ENCODE data around the gene PTPRG. TPM values are rescaled to one million over a fixed set of nuclear protein-coding genes. Genes with fewer than 3 reads are reported as not detected.

Gene PTPRG
- total and polyA plus RNA-seq, 2 donors (not counting 3 experiments of a cell fraction or from before 2014, with no cell fraction given), result 8.9 to 39.1 TPM

GRCh38 chr3:61828880-61829721 is 267.7 kb downstream of the PTPRG start:
- POLR2A ChIA-PET, result no interaction called here

More at GRCh38 chr3:61828880-61829721, 267.7 kb downstream of the PTPRG start:
- H3K9ac ChIP-seq (replicated peaks; ENCODE audit: extremely low read depth, insufficient read depth, low read length), result no peak overlapping the region
- no peak overlapping the region for H3K27ac ChIP-seq (ENCODE audit: insufficient read depth, low read depth, low read length)
- FAIRE-seq (peak; percentile 76), DNase-seq (ENCODE audit: low read depth, low spot score) (no peak)
- BruUV-seq (replicated peaks), result no TSS peak
- no peaks in the 10 kb centered on the region for H3K9me3 ChIP-seq (replicated peaks; ENCODE audit: control insufficient read depth, insufficient read depth, low read length)
- H3K9me1 ChIP-seq (replicated peaks; ENCODE audit: control insufficient read depth, extremely low read depth, insufficient read depth, low read length), result no peaks in the 10 kb centered on the region
- H3K79me2 ChIP-seq (ENCODE audit: control insufficient read depth, insufficient read depth, low read length), result peaks cover 3% of the 10 kb centered on the region
- intact Hi-C loops (cut with micrococcal nuclease) (no loop called here), dilution Hi-C loops (cut with MboI; ENCODE audit: extremely low pct_ligation_motif_present, low sequenced_read_pairs) (no loop called here)
- no peak overlapping the region for H3K4me3 ChIP-seq (replicated peaks in 1 of 3; ENCODE audit: insufficient read depth in 1 of 3, low read depth in 1 of 3, low read length in 3 of 3)
- H2AFZ ChIP-seq (ENCODE audit: low read depth, low read length), result no peak overlapping the region
- TF ChIP-seq FOS (IDR thresholded peaks at IDR 0.05; ENCODE audit: borderline replicate concordance, insufficient read depth, low read length) (no peak), JUN (IDR thresholded peaks at IDR 0.05; ENCODE audit: borderline replicate concordance, insufficient read depth, insufficient read length, low read depth) (no peak), MYC (IDR thresholded peaks at IDR 0.05; ENCODE audit: low read depth, low read length) (no peak), POLR2AphosphoS5 (IDR thresholded peaks at IDR 0.05; ENCODE audit: insufficient read depth, low read depth, low read length) (no peak), EZH2 (IDR thresholded peaks at IDR 0.05; ENCODE audit: borderline replicate concordance, low read depth, low read length, severe bottlenecking) (no peak), GATA2 (IDR thresholded peaks at IDR 0.05; ENCODE audit: insufficient read depth, insufficient read length, low read depth, low read length) (no peak), POLR2A (IDR thresholded peaks at IDR 0.05; ENCODE audit: low read depth, low read length) (no peak)
- TF ChIP-seq, protein P1, sequence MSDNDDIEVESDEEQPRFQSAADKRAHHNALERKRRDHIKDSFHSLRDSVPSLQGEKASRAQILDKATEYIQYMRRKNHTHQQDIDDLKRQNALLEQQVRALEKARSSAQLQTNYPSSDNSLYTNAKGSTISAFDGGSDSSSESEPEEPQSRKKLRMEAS (IDR thresholded peaks at IDR 0.05; ENCODE audit: insufficient read depth, insufficient read length), result no peak
- TF ChIP-seq, protein P2, sequence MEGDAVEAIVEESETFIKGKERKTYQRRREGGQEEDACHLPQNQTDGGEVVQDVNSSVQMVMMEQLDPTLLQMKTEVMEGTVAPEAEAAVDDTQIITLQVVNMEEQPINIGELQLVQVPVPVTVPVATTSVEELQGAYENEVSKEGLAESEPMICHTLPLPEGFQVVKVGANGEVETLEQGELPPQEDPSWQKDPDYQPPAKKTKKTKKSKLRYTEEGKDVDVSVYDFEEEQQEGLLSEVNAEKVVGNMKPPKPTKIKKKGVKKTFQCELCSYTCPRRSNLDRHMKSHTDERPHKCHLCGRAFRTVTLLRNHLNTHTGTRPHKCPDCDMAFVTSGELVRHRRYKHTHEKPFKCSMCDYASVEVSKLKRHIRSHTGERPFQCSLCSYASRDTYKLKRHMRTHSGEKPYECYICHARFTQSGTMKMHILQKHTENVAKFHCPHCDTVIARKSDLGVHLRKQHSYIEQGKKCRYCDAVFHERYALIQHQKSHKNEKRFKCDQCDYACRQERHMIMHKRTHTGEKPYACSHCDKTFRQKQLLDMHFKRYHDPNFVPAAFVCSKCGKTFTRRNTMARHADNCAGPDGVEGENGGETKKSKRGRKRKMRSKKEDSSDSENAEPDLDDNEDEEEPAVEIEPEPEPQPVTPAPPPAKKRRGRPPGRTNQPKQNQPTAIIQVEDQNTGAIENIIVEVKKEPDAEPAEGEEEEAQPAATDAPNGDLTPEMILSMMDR (IDR thresholded peaks at IDR 0.05; ENCODE audit: extremely low read depth in 1 of 2, insufficient read depth in 1 of 2, low read depth in 1 of 2, low read length in 2 of 2), result no peak
- no peak overlapping the region for H3K4me2 ChIP-seq (ENCODE audit: insufficient read depth, low read length)
- CTCF ChIA-PET, result interaction anchor here (1.0 to 2.6 kb wide), 7 partner anchors 10 to 264 kb away, joined by 3 to 8 read pairs (median 3); no protein-coding TSS in a partner anchor
- H3K4me1 ChIP-seq (ENCODE audit: control insufficient read depth, extremely low read depth, insufficient read depth, low read length), result peaks cover 18% of the 10 kb centered on the region
- no peaks in the 10 kb centered on the region for H3K36me3 ChIP-seq (ENCODE audit: control insufficient read depth in 2 of 2, extremely low read depth in 1 of 2, insufficient read depth in 2 of 2, low read length in 2 of 2)
- no peaks in the 10 kb centered on the region for H3K27me3 ChIP-seq (ENCODE audit: control insufficient read depth in 2 of 2, insufficient read depth in 2 of 2, low read length in 2 of 2)
- no peaks in the 10 kb centered on the region for H4K20me1 ChIP-seq (replicated peaks; ENCODE audit: control insufficient read depth, extremely low read depth, insufficient read depth, low read length)
